Osteoblast (primary cell): Measurements from ENCODE around the gene PELI1. TPM values are rescaled to one million over a fixed set of nuclear protein-coding genes. Genes with fewer than 3 reads are reported as not detected.

Experiments
- DNase-seq: peaks from one replicate; pipeline ENCODE4 v3.0.0; 2011; ENCODE audit warnings: low spot score, mixed read lengths; ENCODE audit not compliant: insufficient read length; ENCODE audit errors: missing footprints
- H2AFZ ChIP-seq: 2 replicates; pipeline ENCODE4 v1.6.0; 2011; ENCODE audit warnings: mild to moderate bottlenecking, low read length
- H3K27ac ChIP-seq: 2 replicates; pipeline ENCODE4 v1.5.1; 2011; ENCODE audit warnings: mild to moderate bottlenecking, low read depth, low read length, moderate library complexity
- H3K27me3 ChIP-seq: 2 replicates; pipeline ENCODE4 v1.6.0; 2012; ENCODE audit warnings: mild to moderate bottlenecking, control low read depth, inconsistent platforms, low read length, moderate library complexity; ENCODE audit not compliant: insufficient read depth
- H3K36me3 ChIP-seq: 2 replicates; pipeline ENCODE4 v1.5.1; 2011; ENCODE audit warnings: mild to moderate bottlenecking, low read length, control low read depth, moderate library complexity; ENCODE audit not compliant: insufficient read depth
- H3K4me1 ChIP-seq: 2 replicates; pipeline ENCODE4 v1.5.1; 2011; ENCODE audit warnings: mild to moderate bottlenecking, low read length, control low read depth, moderate library complexity; ENCODE audit not compliant: insufficient read depth
- H3K4me2 ChIP-seq: 2 replicates; pipeline ENCODE4 v1.6.0; 2011; ENCODE audit warnings: mild to moderate bottlenecking, low read length; ENCODE audit not compliant: insufficient read depth
- H3K4me3 ChIP-seq: fragments of 200-600 bp; sonication (generic); 3 replicates; pipeline ENCODE4 v1.5.1; 2012; ENCODE audit warnings: mild to moderate bottlenecking, low read length, inconsistent platforms; ENCODE audit not compliant: insufficient read depth
- H3K79me2 ChIP-seq: 2 replicates; pipeline ENCODE4 v1.6.0; 2012; ENCODE audit warnings: mild to moderate bottlenecking, low read length, control low read depth, inconsistent platforms; ENCODE audit not compliant: insufficient read depth
- H3K9me3 ChIP-seq: 2 replicates; pipeline ENCODE4 v1.5.1; 2011; ENCODE audit warnings: low read depth, low read length, control low read depth
- H4K20me1 ChIP-seq: 2 replicates; pipeline ENCODE4 v1.6.0; 2012; ENCODE audit warnings: mild to moderate bottlenecking, low read length, control low read depth; ENCODE audit not compliant: insufficient read depth
- total RNA-seq: library from RNA; depleted of rRNA; stranded (reverse); fragments of >200 nt; gene quantifications from 2 replicates; pipeline ENCODE4 v1.2.3, GENCODE V29; 2012
- TF ChIP-seq, protein P1 (sequence below): IDR thresholded peaks from 2 replicates; pipeline ENCODE4 v1.5.1; 2011; ENCODE audit warnings: mild to moderate bottlenecking, low read depth, low read length, moderate library complexity; ENCODE audit errors: extremely low read depth

The PELI1 gene
- total RNA-seq, 1 donor: 5.1 TPM

DNA sequence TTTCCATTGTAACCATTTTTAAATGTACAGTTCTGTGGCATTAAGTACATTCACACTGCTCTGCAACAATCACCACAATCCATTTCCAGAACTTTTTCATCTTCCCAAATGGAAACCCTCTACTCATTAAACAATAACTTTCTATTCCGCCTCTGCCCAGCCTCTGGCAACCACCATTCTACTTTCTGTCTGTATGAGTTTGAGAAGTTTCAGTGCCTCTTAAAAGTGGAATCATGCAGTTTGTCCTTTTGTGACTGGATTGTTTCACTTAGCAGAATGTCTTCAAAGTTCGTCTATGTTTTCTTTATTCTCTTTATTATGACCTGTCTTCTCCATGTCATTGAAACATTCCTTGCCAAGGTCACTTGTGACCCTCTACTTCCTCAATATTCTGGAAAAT, 22.0 kb upstream of the PELI1 start:
- Histone ChIP-seq H3K79me2 (no peaks in the 10 kb centered on the region), H3K4me2 (no peak overlapping the region), H3K36me3 (no peaks in the 10 kb centered on the region), H3K9me3 (no peaks in the 10 kb centered on the region), H3K4me3 (no peak overlapping the region), H3K4me1 (no peaks in the 10 kb centered on the region), H3K27me3 (peaks cover 7% of the 10 kb centered on the region), H3K27ac (no peak overlapping the region), H4K20me1 (no peaks in the 10 kb centered on the region), H2AFZ (no peak overlapping the region)
- DNase-seq: no peak
- TF ChIP-seq, protein P1, sequence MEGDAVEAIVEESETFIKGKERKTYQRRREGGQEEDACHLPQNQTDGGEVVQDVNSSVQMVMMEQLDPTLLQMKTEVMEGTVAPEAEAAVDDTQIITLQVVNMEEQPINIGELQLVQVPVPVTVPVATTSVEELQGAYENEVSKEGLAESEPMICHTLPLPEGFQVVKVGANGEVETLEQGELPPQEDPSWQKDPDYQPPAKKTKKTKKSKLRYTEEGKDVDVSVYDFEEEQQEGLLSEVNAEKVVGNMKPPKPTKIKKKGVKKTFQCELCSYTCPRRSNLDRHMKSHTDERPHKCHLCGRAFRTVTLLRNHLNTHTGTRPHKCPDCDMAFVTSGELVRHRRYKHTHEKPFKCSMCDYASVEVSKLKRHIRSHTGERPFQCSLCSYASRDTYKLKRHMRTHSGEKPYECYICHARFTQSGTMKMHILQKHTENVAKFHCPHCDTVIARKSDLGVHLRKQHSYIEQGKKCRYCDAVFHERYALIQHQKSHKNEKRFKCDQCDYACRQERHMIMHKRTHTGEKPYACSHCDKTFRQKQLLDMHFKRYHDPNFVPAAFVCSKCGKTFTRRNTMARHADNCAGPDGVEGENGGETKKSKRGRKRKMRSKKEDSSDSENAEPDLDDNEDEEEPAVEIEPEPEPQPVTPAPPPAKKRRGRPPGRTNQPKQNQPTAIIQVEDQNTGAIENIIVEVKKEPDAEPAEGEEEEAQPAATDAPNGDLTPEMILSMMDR: no peak

DNA sequence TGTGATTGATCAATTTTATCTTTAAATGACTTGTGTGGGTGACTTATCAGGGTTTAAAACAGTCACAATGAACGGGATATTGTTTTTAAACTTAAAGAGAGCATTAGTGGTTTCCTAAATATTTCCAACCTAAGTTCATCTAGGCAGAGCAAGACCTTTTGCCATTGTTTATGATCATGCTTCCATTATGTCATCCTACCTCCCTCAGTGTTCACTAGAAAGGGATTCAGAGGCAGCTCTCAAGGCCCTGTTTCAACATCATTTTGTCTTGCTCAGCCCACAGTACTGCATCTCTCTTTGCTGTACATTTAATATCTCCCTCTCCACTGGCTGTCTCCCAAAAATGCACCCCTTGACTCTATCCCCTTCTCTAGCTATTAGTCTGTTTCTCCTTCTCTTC, 21.5 kb upstream of the PELI1 start:
- H3K27me3 ChIP-seq: peaks cover 7% of the 10 kb centered on the region
- H3K9me3 ChIP-seq: no peaks in the 10 kb centered on the region
- H3K4me2 ChIP-seq: no peak overlapping the region
- no peak overlapping the region for H3K4me3 ChIP-seq
- H4K20me1 ChIP-seq: no peaks in the 10 kb centered on the region
- no peak for DNase-seq
- no peaks in the 10 kb centered on the region for H3K79me2 ChIP-seq
- TF ChIP-seq, protein P1: no peak
- no peak overlapping the region for H2AFZ ChIP-seq
- no peak overlapping the region for H3K27ac ChIP-seq
- H3K36me3 ChIP-seq: no peaks in the 10 kb centered on the region
- no peaks in the 10 kb centered on the region for H3K4me1 ChIP-seq

DNA sequence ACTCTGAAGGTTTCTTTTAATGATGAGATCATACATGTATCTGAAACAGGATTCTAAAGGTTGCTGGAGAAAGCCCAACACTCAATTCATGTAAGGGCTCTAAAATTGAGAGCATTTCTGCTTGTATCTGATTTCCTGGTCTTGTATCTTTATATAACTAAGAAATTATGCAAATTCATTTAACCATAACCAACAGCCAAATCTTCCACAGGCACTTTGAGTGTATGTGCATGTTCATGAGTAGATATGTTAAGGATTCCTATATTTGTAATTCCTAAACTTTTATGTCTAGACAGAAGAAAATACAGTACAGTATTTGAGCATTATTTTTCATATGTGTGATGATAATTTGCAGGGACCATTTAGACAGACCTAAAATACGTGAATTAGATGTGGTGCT, 20.4 kb upstream of the PELI1 start:
- no peaks in the 10 kb centered on the region for H3K9me3 ChIP-seq
- H3K27ac ChIP-seq: no peak overlapping the region
- no peak overlapping the region for H2AFZ ChIP-seq
- peaks cover 10% of the 10 kb centered on the region for H3K27me3 ChIP-seq
- no peaks in the 10 kb centered on the region for H3K4me1 ChIP-seq
- no peaks in the 10 kb centered on the region for H4K20me1 ChIP-seq
- no peak for DNase-seq
- H3K36me3 ChIP-seq: no peaks in the 10 kb centered on the region
- H3K79me2 ChIP-seq: no peaks in the 10 kb centered on the region
- no peak overlapping the region for H3K4me2 ChIP-seq
- TF ChIP-seq, protein P1: no peak
- H3K4me3 ChIP-seq: no peak overlapping the region

DNA sequence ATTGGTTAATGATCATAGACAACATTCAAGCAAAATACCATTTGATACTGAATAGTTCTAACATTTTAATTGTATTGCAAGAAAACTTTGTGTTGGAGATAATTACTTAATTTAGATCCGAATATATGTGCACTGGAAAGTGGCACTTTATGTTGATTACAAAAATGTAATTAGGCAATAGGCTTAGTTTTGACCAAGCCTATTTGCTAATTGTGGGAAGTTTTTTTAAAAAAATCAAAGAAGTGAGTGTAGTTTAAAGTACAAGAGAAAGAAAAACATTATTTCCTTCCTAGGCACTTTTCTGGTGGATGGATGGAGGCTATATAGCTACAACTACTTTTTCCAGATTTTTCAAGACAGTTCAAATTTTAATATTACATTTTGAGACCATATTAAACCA, 18.3 kb upstream of the PELI1 start:
- no peaks in the 10 kb centered on the region for H3K4me1 ChIP-seq
- peaks cover 7% of the 10 kb centered on the region for H3K27me3 ChIP-seq
- no peaks in the 10 kb centered on the region for H3K36me3 ChIP-seq
- DNase-seq: no peak
- H3K4me3 ChIP-seq: no peak overlapping the region
- no peak overlapping the region for H2AFZ ChIP-seq
- H3K79me2 ChIP-seq: no peaks in the 10 kb centered on the region
- no peak overlapping the region for H3K4me2 ChIP-seq
- TF ChIP-seq, protein P1: no peak
- no peaks in the 10 kb centered on the region for H3K9me3 ChIP-seq
- H4K20me1 ChIP-seq: no peaks in the 10 kb centered on the region
- no peak overlapping the region for H3K27ac ChIP-seq
